Activated CD8-positive, alpha-beta memory T cell treated with anti-CD3 and anti-CD28 coated beads for 4 hours (primary cell): ENCODE data around the gene SLC37A1.

Experiments used
- DNase-seq, 2 donors: peaks; one replicate each; pipeline ENCODE4 v3.0.0-alpha.2; 2020; ENCODE audit warnings: low read depth in 2 of 2

Gene SLC37A1

GRCh38 chr21:42507418-42507817 is 6.2 kb upstream of the SLC37A1 start:
- DNase-seq, result no peak

- no peak for DNase-seq
These were observed 5.3 kb upstream of the SLC37A1 start for GRCh38 chr21:42508371-42508770.

- DNase-seq, result no peak
These were observed 4.4 kb upstream of the SLC37A1 start for GRCh38 chr21:42509244-42509643.

GRCh38 chr21:42512346-42513034 is 1.2 kb upstream of the SLC37A1 start:
- DNase-seq, result no peak

- DNase-seq, result peak; percentile 43 to 44
These were observed 582 bp downstream of the SLC37A1 start for GRCh38 chr21:42513985-42514882.

- DNase-seq, result no peak
These were observed 1.2 kb downstream of the SLC37A1 start for GRCh38 chr21:42514883-42515228.

GRCh38 chr21:42515708-42516502 is 2.3 kb downstream of the SLC37A1 start:
- no peak for DNase-seq

- no peak for DNase-seq
These were observed 4.6 kb downstream of the SLC37A1 start for GRCh38 chr21:42518215-42518614.

GRCh38 chr21:42518626-42519025 is 5.0 kb downstream of the SLC37A1 start:
- DNase-seq, result no peak

GRCh38 chr21:42520628-42521253 is 7.1 kb downstream of the SLC37A1 start:
- DNase-seq, result no peak

GRCh38 chr21:42521384-42521783 is 7.7 kb downstream of the SLC37A1 start:
- DNase-seq, result no peak

- DNase-seq, result no peak
These were observed 8.2 kb downstream of the SLC37A1 start for GRCh38 chr21:42521805-42522204.

GRCh38 chr21:42522271-42522670 is 8.6 kb downstream of the SLC37A1 start:
- no peak for DNase-seq

- no peak for DNase-seq
These were observed 9.1 kb downstream of the SLC37A1 start for GRCh38 chr21:42522771-42523170.

- DNase-seq, result no peak
These were observed 9.6 kb downstream of the SLC37A1 start for GRCh38 chr21:42523211-42523610.

GRCh38 chr21:42523941-42524340 is 10.3 kb downstream of the SLC37A1 start:
- DNase-seq, result no peak

GRCh38 chr21:42524341-42525028 is 10.8 kb downstream of the SLC37A1 start:
- peak; percentile 32 to 33 for DNase-seq

- no peak for DNase-seq
These were observed 11.5 kb downstream of the SLC37A1 start for GRCh38 chr21:42525029-42525581.

- no peak for DNase-seq
These were observed 12.2 kb downstream of the SLC37A1 start for GRCh38 chr21:42525676-42526378.

GRCh38 chr21:42526379-42526727 is 12.7 kb downstream of the SLC37A1 start:
- DNase-seq, result no peak

- no peak for DNase-seq
These were observed 13.5 kb downstream of the SLC37A1 start for GRCh38 chr21:42527127-42527488.
